Hypothalamus (tissue), 51 donors: ENCODE data around the gene SACS.

ENCODE experiments used
- DNase-seq, 51 donors: peaks; one replicate each; lab custom pipeline; 2025; lab: John Stamatoyannopoulos, UW

The SACS gene

DNA sequence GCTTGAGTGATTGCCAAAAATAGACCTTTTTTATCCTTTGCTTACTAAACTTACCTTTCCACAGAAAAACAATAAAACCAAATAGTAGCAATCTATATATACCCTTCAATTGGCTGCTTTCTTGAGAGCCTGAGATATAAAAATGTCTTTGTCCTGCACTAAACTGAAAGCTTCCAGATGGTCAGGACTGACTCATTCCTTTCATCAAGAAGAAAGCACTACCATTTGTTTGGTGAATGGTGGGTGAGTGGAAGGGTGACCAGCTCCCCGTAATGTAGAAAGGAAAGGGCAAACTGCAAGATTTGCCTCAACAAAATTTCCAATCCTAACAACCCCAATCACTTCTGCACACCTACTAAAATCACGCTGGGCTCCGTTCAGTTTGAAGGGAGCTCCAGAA, 67.8 kb downstream of the SACS start:
- no peak for DNase-seq

DNA sequence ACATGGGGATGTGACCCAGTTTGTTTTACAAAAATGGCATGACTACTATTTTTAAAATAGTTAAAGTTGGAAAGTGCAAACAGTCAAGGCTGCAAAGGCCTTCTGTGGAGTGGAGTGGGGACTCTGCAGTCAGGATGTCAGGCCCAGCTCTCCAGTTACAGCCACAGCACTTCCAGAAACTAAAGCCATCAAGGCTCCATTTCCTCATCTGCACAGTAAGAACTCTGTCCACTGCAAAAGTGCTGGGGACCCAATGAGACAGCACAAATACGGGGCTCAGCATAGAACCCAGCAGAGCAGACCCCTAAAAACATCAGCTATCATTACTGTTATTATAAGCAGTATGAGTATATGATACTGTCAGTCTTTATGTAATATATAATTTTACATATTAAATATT, 73.6 kb downstream of the SACS start:
- DNase-seq = no peak

DNA sequence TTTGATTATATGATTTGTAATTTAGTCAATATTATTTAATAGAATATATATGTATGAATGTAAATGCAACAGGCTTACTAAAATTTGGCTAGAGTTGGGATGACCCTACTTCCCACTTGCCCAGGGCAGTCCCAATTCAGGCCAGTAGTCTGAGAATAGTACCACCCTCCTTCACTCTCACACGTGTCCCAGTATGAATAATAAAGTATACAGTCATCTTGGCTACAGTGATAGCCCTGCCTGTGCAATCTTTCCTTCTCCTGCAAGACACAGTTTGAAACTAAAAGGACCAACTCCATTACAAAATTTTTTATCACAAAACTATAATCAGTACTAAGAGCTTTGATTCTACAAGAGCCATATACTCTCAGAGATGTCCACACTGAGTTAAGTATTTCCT, 76.2 kb downstream of the SACS start:
- DNase-seq = no peak

DNA sequence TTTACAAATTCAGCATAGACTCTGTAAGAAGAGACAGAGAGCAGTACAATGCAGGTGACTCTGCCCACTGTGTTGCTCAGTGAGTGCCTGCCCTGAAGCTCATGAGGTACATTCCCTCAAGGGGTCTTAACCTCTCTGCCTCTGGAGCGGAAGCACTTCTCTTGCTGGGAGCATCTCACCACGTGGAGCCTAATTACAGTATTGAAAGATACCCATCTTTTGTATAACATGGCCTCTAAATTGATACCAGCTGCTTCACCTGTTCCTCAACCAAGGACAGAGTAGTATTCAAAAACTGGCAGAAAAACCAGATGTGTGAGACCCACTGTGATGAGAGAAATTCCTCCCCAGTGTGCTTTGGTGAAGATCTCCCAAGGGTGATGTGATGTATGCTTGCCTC, 77.1 kb downstream of the SACS start:
- no peak for DNase-seq

DNA sequence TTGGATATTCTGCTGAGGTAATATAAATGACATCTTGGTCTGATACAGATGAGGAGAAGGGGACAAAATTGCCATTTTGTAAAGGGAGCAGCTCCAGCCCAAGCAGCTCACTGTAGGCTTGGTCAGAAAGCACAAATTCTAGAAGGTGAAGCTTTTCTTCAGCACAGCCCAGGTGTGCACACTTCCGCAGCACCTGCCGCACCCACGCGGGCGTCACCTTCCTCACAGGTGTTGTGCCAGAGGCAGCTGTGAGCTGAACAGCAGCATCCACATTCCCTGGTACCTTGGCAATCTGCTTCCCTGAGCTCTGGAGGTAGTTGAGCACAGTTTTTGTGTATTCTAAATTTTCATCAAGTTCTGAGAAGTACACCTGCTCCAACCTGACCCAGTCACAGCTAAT, 79.0 kb downstream of the SACS start:
- no peak for DNase-seq

DNA sequence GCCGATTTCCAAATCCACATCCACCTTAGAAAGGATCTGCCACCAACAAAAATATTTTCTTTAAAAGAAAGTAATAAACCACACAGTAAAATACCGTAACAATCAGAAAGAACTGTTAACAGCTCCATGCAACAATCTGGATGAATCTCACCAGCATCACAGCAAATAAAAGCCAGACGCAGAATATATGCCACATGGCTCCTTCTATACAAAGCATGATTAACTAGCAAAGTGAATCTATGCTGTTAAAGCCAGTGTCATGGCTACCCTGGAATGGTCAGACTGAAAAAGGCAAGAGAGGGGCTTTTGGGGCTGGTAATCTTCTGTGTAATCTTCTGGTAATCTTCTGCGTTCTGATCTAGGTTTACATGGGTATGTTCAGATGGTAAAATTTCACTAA, 81.3 kb downstream of the SACS start:
- no peak for DNase-seq

DNA sequence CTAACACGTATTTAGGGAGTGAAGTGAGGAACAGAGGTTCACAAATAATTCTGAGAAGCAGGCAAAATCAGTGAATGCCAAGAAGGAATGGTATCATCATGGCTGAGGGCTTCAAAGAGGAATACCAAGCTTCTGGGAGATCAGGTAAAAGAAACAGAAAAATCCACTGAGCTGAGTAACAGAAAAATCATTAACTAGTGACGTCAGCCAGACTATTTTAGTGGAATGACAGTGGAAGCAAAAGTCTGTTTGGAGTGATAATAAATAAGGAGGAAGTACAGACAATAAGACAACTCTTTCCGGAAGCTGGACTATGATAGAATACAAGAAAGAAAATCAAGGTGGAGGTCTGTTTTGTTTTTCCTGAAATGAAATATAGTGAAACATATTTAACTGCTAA, 83.5 kb downstream of the SACS start:
- no peak for DNase-seq

DNA sequence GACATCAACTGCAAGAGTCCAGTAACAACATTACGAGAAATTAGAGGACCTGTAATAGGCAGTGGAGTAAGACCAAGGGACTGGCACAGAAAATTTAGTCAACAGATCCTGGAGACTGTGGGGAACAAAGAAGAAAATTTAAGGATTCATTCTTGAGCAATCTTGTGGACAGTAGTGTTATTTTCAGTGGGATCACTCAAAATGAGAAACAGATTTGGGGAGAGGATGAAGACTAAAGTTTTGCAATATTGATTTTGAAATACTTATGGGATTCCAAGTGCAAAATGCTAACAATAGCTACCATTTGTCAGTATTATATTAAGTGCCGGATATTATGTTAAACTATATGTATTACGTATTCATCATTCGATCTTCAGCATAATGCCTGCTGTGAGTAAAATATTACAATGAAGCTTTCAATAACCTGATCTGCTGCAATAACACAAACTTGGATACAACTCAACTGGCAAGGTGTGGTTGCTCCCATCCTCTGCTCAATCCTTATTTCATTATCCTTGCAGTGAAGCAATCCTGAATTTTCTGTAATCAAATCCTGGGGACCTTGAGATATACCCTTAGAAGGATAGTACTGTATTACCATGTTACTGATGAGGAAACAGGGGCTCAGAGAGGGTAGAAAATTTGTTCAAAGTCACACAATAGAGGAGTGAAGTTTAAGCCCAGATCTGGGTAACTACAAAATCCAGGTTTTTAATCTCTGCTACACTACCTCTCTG, 84.2 kb downstream of the SACS start:
- no peak for DNase-seq

DNA sequence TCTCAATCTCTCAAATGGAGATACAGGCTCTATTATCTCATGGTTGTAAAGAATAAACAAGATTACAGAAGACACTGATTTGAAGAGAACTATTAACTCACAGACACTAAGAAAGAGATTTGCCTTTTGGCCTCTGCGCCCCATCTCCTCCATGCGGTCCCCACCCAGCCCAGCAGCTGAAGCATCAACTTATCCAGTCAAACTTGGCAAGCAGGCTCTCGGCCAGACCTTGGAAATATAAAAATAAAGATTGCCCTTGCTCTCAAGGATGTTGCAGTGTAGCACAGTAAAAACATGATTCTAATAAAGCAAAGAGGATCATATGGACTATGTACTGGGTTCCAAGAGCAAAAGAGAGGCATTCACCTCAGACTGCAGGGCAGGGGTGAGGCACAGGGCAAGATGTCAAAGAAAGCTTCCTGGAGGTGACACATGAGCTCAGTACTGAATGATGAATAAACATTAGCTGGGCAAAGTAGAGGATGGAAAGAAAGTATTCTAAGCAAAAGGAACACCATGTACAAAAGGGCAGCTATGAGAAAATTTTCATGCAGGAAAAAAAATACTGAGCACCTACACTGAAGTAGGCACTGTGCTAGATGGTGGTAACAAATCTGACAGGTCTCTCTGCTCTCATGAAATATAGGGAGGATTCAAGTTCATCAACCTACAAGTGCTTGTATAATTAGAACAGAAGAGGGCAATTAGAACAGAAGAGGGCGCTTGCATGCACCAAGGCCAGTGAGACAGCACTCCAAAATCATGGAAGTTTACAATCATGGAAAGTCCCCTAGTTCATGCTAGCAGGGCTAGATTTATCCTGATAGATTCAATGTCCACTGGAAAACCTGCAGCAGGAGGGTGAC, 85.0 kb downstream of the SACS start:
- no peak for DNase-seq

DNA sequence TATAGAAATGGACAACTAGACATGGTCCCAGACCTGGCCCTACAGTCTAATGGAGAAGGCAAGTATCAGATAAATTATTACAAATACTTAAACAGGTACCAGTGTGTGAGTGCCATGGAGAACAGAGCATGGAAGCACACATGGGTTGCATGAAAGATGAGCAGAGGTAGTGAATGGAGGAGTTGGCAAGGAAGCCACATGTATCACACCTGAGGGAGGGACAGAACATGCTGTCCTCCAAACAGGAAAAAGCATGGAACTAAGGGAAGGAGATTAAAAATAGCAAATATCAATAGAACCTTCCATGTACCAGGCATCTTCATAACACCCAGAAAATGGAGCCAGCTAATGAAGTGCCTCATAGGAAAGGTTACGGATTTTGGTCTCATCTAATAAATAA, 85.9 kb downstream of the SACS start:
- DNase-seq = no peak

DNA sequence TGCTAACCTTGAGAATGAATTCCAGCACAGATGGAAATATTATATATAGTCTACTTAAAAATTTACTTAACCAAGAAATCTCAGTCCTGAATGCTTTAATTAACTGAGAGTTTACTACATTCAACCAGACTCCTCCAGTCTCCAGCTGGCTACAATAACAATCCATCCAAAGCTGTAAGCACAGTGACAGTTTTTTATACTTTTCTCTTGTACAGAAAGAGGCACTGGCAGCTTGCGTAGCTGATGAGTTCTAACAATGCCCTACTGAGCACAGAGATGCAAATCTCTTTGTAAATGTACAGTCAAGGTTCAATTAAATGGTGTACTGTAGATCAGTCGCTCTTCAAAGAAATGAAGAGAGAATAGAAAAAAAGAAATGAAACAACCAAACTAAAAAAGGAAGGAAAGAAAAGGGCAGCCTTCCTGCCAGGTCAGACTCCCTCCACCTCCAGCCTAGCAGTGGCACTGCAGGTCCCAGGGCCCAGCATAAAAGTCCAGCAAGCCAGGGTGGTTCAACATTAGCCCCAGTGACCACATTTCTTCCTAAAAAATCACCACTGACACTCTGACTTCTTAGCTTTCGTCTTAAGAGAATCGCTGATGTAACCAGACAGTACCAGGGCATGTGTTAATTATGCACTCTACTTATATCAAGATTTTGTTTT, 88.4 kb downstream of the SACS start:
- no peak for DNase-seq

DNA sequence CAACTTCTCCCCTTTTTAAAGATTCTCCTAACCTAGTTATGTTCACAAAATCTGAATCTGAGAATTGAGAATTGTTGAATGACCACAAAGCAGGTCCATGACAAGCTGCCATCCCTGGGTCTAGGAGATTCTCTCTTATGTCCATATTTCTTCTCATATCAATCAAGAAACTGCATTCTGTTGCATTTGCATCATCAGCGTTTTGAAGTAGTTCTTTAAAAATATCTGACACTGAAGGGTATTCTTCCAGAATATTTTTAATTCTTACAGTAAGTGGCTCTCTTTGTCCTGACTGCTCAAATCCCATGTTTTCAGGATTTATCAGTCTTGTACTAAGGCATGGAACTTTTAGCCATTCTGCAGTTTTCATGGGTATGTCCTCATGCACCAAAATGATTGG, 94.3 kb downstream of the SACS start:
- DNase-seq = no peak

DNA sequence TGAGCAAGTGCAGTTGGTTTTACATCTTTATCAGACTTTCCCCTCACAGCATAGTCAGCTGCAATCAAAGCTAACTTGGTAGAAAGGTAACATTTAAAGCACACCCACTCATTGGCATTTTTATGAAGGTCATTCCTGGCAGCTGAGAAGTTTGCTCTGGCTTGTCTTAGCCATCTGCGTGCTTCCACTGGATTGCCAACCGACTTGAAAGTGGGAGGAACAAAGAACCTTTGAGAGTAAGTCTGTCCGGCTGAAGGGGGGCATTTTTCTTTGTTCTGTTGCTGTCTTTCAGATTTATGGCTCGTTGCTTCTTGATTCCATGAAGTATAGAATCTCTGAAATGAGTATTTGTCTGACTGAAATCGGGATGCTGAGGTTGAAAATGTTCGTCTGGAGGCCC, 103.1 kb downstream of the SACS start:
- peak in 3 of 51 donors; percentile 3 to 8 (median 7) for DNase-seq

DNA sequence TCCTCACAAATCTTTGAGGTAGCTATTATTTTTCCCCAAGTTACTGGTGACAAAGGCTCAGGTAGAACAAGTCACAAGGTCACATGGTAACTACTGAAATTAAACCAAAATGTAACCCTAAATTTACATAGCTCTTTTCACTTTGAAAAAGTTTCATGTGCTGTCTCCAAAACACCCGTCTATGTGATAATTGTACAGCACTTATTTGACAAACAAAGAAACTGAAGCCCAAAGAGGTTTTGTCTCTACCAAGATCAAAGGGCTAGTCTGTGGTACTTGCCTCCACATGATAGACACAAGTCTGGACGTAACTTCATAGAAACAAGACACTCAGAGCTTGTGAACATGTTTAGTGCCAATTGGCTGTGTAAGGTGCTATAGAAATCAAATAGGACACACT, 108.3 kb downstream of the SACS start:
- no peak for DNase-seq

DNA sequence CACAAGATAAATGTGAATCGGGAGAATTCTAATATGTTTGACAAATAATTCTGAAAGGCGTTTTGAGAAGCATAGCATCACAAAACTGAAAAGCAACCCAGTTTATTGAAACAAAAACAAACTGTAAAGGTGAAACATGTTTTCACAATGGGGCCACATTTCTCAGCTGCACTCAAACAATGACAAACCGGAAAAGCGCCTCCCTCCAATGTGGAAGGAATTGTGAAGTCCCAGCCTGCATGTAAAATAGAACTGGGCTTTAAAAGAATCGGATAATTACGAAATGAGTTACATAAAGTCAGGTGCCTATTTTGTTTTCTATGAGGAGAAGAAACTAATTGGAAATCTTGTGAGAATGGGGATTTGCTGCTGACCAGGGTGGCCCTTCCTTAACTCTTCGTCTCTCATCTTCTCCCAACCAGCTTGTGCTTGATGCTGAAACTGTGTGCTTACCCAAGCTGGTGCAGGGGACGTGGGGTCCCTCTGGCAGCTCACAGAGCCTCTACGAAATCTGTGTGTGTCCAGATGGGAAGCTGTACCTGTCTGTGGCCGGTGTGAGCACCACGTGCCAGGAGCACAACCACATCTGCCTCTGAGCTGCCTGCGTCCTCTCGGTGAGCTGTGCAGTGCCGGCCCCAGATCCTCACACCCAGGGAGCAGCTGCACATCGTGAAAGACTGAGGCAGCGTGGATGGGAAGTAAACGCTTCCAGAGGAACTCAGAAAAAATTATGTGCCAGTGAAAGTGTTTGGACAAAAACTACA, 109.4 kb downstream of the SACS start:
- peak in 8 of 51 donors; percentile 5 to 43 (median 12) for DNase-seq

DNA sequence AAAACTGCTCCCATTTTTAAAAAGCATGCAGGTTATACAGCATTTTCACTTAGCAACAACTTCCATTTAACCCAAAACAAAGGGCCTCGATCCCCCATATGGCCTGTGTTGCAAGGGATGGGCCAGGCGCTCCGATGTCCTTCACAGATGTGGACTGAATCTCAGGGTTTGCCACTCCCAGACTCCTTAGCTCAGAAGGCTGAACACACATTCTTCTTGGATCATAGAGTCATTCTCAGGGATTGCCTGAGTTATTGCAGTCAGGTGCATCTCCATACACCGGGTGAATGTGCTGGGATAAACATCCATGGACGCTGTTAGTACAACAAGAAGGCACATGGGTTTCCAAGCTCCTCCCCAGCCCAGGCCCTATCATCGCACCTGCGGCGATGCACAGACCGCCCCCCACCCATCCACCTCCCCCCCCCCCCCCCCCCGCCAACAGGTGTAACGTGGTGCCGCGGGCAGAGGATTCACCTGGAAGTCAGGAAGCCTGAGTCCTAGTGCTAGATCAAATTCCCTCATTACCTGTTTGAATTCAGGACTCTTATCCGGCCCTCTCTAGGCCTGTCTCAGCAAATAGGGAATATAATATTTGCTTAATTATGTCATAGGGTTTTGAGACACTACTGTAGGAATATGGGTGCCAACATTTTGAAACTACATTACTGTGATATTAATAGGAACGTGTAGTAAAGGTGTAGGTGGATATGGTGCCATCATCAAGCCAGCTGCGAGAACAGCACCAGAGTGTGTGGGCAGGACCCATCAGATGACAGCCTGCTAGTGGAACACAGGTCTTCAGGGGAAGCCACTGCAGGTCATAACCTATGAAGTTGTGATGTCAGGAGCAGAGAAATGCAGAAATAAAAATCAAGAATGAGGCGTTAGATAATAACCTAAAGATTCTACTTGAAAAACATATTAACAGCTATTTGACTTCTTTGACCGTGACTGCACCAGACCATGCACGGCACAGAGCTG, 110.9 kb downstream of the SACS start:
- DNase-seq = peak in 2 of 51 donors; percentile 14 to 18

DNA sequence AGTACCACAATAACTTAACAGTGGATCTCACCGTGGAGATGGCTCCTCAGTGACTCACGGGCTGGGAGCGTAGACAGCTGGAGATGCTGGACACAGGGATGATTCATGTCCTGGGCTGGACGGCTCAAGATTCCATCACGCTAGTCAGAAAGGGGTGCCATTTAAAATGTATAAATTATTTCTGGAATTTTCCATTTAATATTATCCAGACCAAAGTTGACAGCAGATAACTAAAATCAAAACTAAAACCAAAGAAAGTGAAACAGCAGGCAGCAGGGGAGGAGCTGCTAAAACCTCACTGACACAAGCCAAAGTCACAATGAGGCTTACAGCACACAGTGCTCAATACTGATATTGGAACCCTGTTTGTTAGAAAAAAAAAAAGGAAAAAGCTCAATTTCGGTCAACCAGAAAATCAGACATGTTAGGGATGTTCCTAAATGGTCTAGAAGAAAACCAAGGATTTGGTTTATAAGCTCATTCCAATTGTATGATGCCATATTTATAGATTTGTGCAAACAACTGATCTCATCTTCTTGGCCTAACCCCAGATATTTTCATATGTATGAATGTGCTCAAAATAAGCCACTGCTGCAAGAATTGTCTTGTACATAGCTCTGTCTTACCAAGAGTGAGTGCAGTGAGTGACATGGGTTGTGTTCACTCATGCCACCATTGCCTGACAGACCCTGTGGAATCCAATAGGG, 111.8 kb downstream of the SACS start:
- DNase-seq = peak in 5 of 51 donors; percentile 6 to 31 (median 17)

DNA sequence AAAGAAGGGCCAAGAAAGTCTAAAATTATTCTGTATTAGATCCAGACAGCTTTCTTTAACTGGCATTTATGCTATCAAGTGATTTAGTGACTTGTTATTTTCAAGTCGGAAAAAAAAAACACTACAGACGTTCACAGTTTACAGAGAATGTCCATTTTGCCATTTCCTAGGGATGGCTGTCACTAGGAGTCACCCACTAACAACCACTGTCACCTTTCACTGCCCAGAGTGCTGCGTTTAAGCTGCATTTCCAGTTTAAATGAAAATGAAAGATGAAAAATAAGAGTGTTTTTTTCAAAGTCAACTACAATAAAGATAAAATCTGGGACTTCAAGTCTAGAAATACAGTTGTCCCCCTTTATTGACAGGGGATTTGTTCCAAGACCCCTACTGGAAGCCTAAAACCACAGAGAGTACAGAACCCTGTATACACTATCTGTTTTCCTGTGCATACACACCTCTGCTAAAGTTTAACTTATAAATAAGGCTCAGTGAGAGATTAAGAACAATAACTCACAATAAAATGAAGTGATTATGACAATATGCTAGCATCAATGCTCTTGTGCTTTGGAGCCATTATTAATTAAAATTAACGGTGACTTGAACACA, 112.5 kb downstream of the SACS start:
- DNase-seq = no peak

DNA sequence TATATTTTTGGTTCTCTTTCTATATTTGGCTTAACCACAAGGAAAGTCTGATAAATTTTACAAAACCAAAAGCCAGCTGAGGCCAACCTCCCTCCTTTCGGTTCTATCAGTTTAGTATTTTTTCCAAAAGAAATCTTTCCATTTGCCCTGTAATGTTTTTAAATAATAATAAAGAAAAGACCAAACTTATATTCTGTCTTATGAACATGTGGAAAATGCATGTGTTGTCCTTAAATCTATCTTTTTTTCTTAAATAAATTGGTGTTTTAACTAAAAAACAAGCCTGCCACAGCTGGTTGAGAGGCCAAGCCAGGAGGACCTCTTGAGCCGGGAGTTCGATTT, 113.6 kb downstream of the SACS start:
- no peak for DNase-seq
